ENCODE results near the gene DNAH17. TPM values are rescaled to one million over a fixed set of nuclear protein-coding genes. Genes with fewer than 3 reads are reported as not detected.

Gene DNAH17
- total and polyA plus RNA-seq, 2 of the 8 experiments (the other 6 are each of a cell fraction or from before 2014, with no cell fraction given), result 0.14 to 0.67 TPM

- POLR2A ChIA-PET (ENCODE audit: partially characterized antibody), result interaction anchor here (1.1 to 1.3 kb wide), 2 partner anchors 10 to 72 kb away, joined by 4 read pairs; no protein-coding TSS in a partner anchor
- Histone ChIP-seq H4K20me1 (replicated peaks in 1 of 2; ENCODE audit: control insufficient read depth in 1 of 2, insufficient read depth in 2 of 2, low read length in 2 of 2) (peaks cover 0 to 2% of the 10 kb centered on the region in 2 experiments), H3K27ac (ENCODE audit: low read depth, low read length) (no peak overlapping the region), H3K36me3 (ENCODE audit: control insufficient read depth in 2 of 4, insufficient read depth in 4 of 4, low read length in 3 of 4) (peaks cover 0 to 7% (median 2%) of the 10 kb centered on the region in 4 experiments; a peak in 2 of 8 replicates), H2AFZ (ENCODE audit: low read length) (no peak overlapping the region), H2BK120ac (replicated peaks; ENCODE audit: low read depth, low read length) (no peak overlapping the region), H3K23me2 (ENCODE audit: low read depth, low read length) (no peaks in the 10 kb centered on the region), H2BK12ac (ENCODE audit: low read depth, low read length) (no peak overlapping the region), H4K91ac (replicated peaks; ENCODE audit: insufficient read length, low read length) (no peak overlapping the region), H3K4me2 (ENCODE audit: insufficient read depth in 1 of 2, low read depth in 2 of 2, low read length in 2 of 2) (no peak overlapping the region), H3K14ac (ENCODE audit: insufficient read length) (no peak overlapping the region), H3K18ac (ENCODE audit: extremely low read depth, low read length) (no peak overlapping the region; the same call in 1 of the 2 replicates), H2BK15ac (ENCODE audit: low read length) (peak overlapping the region; percentile 53; the same call in 1 of the 2 replicates), H4K8ac (ENCODE audit: extremely low read depth, insufficient read depth, low read length) (peak overlapping the region; percentile 72; the same call in 1 of the 2 replicates), H3K9me3 (ENCODE audit: insufficient read depth in 2 of 2, low read depth in 1 of 2, low read length in 1 of 2) (no peaks in the 10 kb centered on the region), H3K27me3 (replicated peaks in 1 of 4; ENCODE audit: control insufficient read depth in 3 of 4, extremely low read depth in 1 of 4, insufficient read depth in 3 of 4, low read length in 3 of 4) (no peaks in the 10 kb centered on the region), H3K4me1 (replicated peaks in 1 of 4; ENCODE audit: control insufficient read depth in 3 of 4, insufficient read depth in 4 of 4, low read length in 3 of 4) (peaks cover 0 to 33% (median 20%) of the 10 kb centered on the region in 4 experiments; a peak in 6 of 7 replicates), H3K4me3 (ENCODE audit: extremely low read depth in 1 of 4, insufficient read depth in 2 of 4, low read depth in 3 of 4, low read length in 4 of 4) (no peak overlapping the region), H3K9ac (replicated peaks in 1 of 4; ENCODE audit: extremely low read depth in 1 of 4, low read depth in 3 of 4, low read length in 3 of 4) (no peak overlapping the region), H3K79me1 (ENCODE audit: low read depth, low read length) (no peaks in the 10 kb centered on the region), H3K4ac (replicated peaks; ENCODE audit: insufficient read length, low read depth, low read length) (no peak overlapping the region), H3K79me2 (ENCODE audit: control insufficient read depth in 1 of 2, insufficient read depth in 2 of 2, low read length in 2 of 2) (no peaks in the 10 kb centered on the region), H4K5ac (ENCODE audit: insufficient read length, low read depth, low read length) (no peak overlapping the region), H3K56ac (replicated peaks; ENCODE audit: insufficient read length, low read depth, low read length) (no peak overlapping the region), H2BK5ac (ENCODE audit: low read depth, low read length) (no peak overlapping the region), H2BK20ac (ENCODE audit: low read length) (no peak overlapping the region), H3K23ac (ENCODE audit: insufficient read length) (no peak overlapping the region), H2AK5ac (ENCODE audit: low read depth, low read length) (no peak overlapping the region)
- no peak for DNase-seq (ENCODE audit: low read depth in 1 of 2, low spot score in 2 of 2)
- no peak for TF ChIP-seq JUND (IDR thresholded peaks at IDR 0.05; ENCODE audit: low read length)
- TF ChIP-seq KDM5A (IDR thresholded peaks at IDR 0.05; ENCODE audit: low read length), result no peak
- no peak for TF ChIP-seq POLR2AphosphoS5 (IDR thresholded peaks at IDR 0.05; ENCODE audit: low read depth, low read length)
- 0 out of 3 replicates have a peak, but pooled peaks of 1 of the 2 experiments have one; percentile 3 for TF ChIP-seq POLR2A (IDR thresholded peaks at IDR 0.05; ENCODE audit: control extremely low read depth in 1 of 2, low read depth in 2 of 2, low read length in 2 of 2)
- TF ChIP-seq ZNF274 (IDR thresholded peaks at IDR 0.05; ENCODE audit: borderline replicate concordance, extremely low read depth, low read length), result no peak
- TF ChIP-seq MAFK (IDR thresholded peaks at IDR 0.05; ENCODE audit: low read depth, low read length), result no peak
- no peak for TF ChIP-seq EGR1 (IDR thresholded peaks at IDR 0.05; ENCODE audit: borderline replicate concordance, low read depth, low read length)
- no peak for TF ChIP-seq RNF2 (IDR thresholded peaks at IDR 0.05; ENCODE audit: borderline replicate concordance, low read depth, low read length, missing control alignments, poor library complexity, severe bottlenecking)
- TF ChIP-seq HDAC6 (IDR thresholded peaks at IDR 0.05; ENCODE audit: low read depth, low read length), result no peak
- no peak for FAIRE-seq
- WGBS, 2 experiments (ENCODE audit: extremely low coverage in 1 of 2, insufficient coverage in 1 of 2, insufficient read length in 1 of 2, insufficient replicate concordance in 2 of 2, low coverage in 1 of 2, low lambda C conversion rate in 2 of 2, missing lambda C conversion rate in 1 of 2), result 86% methylated on average over 16 of the region's 21 CpGs; no CpG with 5 or more reads in 1 of the 2 experiments
- CTCF ChIA-PET (ENCODE audit: partially characterized antibody), result interaction anchor here (1.0 to 2.2 kb wide), 3 partner anchors 10 to 31 kb away, joined by 3 to 14 read pairs (median 4); no protein-coding TSS in a partner anchor
Observed at GRCh38 chr17:78432226-78433012, 144.8 kb downstream of the DNAH17 start.
